Retinal pigment epithelial cell (primary cell): Measurements from ENCODE around the gene SH3BP5.
A peak's percentile ranks its signal among the peaks of the same experiment; 100 is the strongest.

Experiments
- DNase-seq: peaks from one replicate; pipeline ENCODE4 v3.0.0-alpha.2; 2010; ENCODE audit warnings: low read depth
- H3K4me3 ChIP-seq: 2 replicates; pipeline ENCODE4 v1.5.1; 2011; ENCODE audit warnings: mild to moderate bottlenecking, low read length, control low read depth, moderate library complexity
- TF ChIP-seq, protein P1 (sequence below): conservative IDR thresholded peaks from 2 replicates; pipeline ENCODE4 v1.5.1; 2011; ENCODE audit warnings: low read depth, low read length, control low read depth, inconsistent platforms

Gene SH3BP5

DNA sequence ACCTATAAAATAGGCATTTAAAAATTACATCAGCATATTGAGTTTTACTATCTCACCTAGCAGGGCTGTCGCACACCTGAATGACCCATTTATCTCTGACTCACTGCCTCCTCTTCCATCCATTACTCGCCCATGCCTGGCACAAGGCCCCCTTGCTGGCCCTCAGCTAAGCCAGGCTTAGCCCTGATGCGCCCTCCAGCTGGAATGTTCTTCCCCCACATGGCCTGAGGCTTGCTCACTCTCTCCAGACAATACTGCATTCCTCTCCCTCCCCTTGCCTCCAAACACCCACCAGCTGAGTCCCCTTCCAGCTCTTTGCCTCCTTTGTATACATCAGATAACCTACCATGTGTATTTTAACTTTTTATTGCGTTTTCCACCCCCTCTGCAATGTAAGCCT is 7.2 kb downstream of the SH3BP5 start:
- no peak overlapping the region for H3K4me3 ChIP-seq
- DNase-seq, result peak; percentile 91
- TF ChIP-seq, protein P1, sequence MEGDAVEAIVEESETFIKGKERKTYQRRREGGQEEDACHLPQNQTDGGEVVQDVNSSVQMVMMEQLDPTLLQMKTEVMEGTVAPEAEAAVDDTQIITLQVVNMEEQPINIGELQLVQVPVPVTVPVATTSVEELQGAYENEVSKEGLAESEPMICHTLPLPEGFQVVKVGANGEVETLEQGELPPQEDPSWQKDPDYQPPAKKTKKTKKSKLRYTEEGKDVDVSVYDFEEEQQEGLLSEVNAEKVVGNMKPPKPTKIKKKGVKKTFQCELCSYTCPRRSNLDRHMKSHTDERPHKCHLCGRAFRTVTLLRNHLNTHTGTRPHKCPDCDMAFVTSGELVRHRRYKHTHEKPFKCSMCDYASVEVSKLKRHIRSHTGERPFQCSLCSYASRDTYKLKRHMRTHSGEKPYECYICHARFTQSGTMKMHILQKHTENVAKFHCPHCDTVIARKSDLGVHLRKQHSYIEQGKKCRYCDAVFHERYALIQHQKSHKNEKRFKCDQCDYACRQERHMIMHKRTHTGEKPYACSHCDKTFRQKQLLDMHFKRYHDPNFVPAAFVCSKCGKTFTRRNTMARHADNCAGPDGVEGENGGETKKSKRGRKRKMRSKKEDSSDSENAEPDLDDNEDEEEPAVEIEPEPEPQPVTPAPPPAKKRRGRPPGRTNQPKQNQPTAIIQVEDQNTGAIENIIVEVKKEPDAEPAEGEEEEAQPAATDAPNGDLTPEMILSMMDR, result no peak

DNA sequence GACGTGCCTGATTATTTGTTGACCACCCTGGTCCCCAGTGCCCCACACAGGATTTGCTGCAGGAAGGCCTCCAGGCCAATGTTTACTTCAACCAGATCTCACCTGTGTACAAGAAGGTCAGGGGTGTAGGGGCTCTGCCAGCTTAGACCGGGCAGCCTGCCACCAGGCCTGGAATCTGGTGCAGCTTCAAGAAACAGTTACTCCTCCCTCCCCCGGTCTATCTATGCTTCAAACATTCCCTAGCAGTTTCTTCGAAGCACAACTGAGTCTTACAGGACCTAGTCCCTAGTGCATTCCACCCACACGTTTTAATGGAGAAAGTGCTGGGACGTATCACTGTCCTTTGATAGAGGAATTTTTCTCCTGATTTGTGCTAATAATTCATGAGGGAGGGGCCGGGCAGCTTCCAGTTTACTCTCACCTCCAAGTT is 8.0 kb downstream of the SH3BP5 start:
- TF ChIP-seq, protein P1, result no peak
- no peak overlapping the region for H3K4me3 ChIP-seq
- no peak for DNase-seq

DNA sequence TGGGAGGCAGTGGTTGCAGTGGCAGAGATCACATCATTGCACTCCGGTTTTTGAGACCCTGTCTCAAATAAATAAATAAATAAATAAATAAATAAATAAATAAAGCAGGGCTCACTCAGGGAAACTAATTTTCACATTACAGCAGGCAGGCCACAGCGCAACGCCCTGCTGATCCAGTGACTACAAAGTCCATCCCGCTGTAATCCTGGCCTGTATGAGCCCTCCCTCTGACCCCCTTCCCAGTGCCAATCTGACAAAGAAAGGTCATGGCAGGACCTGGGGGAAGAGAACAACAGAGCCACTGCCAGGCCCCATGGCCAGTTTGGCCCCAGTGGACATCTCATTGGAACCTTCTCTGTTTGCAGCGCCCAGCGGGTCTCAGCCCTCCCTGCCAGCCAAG is 9.3 kb downstream of the SH3BP5 start:
- no peak overlapping the region for H3K4me3 ChIP-seq
- TF ChIP-seq, protein P1, result no peak
- no peak for DNase-seq

DNA sequence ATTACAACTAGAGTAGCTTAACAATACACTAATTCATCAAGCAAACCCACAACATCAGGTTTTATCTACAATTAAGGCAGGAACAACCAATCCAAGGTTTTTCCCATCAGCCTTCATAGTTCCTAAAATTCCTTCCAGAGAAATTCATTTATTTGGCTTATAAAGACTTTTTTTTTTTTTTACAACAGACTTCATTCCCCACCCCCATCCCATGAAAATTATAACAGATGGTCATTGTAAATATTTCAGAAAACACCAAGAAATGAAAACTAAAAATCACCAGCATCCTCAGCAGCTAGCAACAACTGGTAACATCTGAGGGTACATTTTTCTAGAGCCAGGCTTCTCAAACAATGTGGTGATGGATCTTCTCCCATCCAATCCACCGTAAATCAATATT is 11.0 kb downstream of the SH3BP5 start:
- no peak for DNase-seq
- TF ChIP-seq, protein P1, result no peak
- H3K4me3 ChIP-seq, result no peak overlapping the region

DNA sequence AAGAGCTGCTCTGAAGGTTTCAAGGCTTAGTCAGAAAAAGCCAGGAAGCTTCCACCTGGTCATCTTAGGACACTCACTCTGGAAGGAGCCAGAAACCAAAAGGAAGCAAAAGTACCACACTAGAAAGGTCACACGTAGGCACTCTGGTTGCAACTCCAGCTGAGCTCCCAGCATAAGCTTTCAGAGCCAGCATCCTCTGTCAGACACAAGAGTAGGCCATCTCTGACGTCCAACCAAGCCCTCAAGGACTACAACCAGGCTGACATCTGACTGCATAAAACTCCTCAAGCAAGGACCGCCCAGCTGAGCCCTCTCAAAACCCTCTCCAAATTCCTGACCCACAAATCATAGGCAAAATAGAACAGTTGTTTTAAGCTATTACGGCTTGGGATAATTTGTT is 12.8 kb downstream of the SH3BP5 start:
- no peak for DNase-seq
- H3K4me3 ChIP-seq, result no peak overlapping the region
- TF ChIP-seq, protein P1, result no peak

DNA sequence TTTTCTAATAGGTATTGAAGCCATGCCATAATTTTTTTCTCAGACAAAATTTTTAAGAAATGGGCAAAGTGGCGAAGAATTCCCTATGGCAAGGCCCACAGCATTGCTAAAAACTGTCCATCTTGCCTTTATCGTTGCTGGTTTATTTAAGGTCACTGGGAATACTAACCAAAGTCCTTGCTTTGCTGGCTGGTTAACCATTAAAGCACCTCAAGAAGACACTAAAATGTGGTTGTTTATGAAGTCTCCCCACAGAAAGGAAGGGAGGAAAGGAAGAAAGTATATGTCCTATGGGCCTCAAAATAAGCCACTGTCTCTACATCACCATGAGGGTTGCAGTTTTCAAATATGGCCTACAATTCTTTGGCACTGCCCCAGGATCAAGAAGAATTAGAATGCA is 13.2 kb downstream of the SH3BP5 start:
- DNase-seq, result no peak
- no peak overlapping the region for H3K4me3 ChIP-seq
- TF ChIP-seq, protein P1, result no peak

DNA sequence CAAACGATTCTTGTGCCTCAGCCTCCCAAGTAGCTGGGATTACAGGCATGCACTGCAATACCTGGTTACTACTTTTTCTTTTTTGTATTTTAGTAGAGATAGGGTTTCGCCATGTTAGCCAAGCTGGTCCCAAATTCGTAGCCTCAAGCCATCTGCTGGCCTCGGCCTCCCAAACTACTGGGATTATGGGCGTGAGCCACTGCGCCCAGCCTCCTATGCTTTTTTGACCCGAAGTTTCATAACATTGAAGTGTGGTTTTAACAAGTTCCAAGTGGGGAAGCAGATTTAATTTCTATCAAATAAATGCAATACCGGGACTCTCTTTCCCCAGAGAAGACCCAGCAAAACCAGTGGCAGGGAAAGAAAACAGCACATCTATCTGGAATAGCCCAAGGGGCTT is 13.7 kb downstream of the SH3BP5 start:
- no peak for DNase-seq
- TF ChIP-seq, protein P1, result no peak
- no peak overlapping the region for H3K4me3 ChIP-seq
